HG02884 (cell line): ENCODE results near the gene HTR4.
"Not testable (repeated sequence)": the region's sequence is repeated elsewhere in the genome, so short reads cannot be mapped to it uniquely, and the experiment has no call there.

Source experiments
- ATAC-seq: cut with Tn5 transposase; IDR thresholded peaks from one replicate; pipeline ENCODE4 v1.9.1; 2021; ENCODE audit warnings: mild to moderate bottlenecking, moderate library complexity; ENCODE audit not compliant: unreplicated experiment

The HTR4 gene

GRCh38 chr5:148653836-148654781 is at the start of gene HTR4:
Gene HTR4, minus strand, starts transcription at chr5:148654527. Its CDS starts 17,513 bp downstream, at chr5:148637014.
- no peak for ATAC-seq

DNA sequence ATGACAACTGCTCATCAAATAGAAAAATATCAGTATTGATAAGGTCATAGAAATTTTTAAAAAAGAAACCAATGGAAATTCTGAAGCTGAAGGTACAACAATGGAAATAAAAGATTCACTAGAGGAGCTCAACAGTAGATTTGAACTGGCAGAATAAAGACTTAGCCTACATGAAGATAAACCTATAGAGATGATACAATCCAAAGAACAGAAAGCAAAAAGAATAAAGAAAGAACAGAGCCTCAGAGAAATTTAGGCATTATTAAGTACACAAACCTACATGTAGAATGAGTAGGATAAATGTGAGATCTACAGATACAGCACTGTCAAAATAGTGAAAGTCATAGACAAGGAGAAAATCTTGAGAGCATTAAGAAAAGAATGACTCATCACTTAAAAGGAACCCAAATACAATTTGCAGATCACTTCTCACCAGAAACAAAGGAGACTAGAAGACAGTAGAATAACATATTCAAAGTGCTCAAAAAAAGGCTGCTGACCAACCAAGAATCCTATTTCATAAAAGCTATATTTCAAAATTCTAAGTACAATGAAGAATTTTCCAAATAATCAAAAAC is 47.8 kb upstream of the HTR4 start:
- no peak for ATAC-seq

- no peak for ATAC-seq
Measured at GRCh38 chr5:148699028-148699427, 44.7 kb upstream of the HTR4 start.

DNA sequence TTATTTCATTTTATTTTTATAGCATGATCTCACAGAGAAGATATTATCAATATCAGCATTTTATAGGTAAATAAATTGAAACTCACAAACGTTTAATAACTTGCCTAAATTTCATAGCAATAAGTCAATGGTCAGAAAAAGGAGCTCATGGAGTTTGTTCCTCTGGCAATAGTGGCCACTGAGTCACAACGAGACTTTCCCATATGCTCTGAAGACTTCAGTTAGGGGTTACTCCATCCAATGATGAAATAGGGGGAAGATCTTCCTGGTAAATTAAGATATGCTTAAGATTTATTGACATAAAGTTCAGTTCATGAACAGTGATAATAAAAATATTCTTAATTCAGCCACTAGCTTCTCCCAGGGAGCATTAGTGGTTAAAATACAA is 43.5 kb upstream of the HTR4 start:
- no peak for ATAC-seq

DNA sequence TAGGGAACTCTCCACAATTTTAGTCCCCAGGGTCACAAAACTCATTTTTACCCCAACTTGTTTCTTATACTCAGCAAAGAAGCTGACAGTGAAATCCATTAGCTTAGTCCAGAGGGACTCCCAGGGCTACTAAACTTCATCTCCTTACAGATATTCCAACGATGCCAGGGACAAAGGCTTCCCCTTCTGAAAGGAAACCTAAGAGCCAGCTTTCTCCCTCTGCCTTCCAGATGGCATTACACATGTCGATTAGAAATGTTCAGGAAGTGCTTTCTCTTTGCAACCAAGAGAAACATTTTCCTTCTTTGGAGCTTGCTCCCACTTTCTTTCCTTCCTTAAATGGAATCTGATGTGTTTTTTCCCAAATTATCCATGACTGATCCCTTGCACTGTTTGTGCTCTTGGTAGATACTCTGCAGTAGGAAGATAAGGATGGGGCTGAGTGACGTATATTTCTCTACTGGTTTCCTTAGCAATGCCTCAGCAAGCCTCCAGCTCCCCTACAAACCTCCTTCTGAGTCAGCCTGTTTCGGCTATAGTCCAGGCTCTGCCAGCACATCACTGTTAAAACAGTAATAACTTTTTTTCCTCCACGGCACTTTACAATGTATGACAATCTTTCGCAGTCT is 43.0 kb upstream of the HTR4 start:
- no peak for ATAC-seq

DNA sequence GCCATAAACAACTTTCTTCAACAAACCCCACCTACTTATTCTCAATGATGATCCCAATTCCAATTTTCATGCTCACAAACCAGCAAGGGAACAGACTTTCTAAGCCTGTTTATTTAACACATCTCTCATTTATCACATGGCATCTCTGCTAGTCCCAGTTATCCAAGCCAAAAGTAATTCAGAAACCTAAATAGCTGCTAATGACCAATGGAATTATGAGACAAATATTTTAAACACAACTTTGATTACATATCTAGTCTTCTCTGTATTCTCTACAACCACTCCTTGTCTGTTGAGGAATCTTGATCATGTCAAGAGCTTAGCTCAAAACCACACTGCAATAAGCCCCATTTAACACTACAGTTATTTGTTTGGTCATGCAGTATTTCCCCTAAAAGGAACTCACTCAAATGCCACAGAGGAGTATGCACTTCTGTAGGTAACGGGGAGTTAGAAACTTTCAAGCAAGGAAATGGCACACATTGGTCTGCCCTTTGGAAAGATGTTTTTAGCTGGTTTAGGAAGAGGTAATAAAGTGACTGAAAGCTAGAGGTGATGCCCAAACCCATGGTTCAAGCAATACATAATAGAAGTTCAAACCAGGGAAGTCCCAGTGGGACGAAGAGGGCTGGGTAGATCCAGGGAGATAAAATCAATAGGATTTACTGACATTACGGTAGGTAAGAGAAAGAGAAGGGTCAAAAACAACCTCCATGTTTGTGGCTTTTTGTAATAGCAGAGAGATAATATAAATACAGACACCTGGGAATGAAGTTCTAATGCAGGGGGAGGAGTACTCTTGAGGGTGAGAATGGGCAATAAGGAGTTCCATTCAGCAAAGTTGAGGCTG is 42.1 kb upstream of the HTR4 start:
- ATAC-seq, result no peak

- ATAC-seq, result no peak
Measured at GRCh38 chr5:148690945-148691344, 36.6 kb upstream of the HTR4 start.

- no peak for ATAC-seq
Measured at GRCh38 chr5:148688787-148689186, 34.5 kb upstream of the HTR4 start.

GRCh38 chr5:148687871-148688270 is 33.5 kb upstream of the HTR4 start:
- ATAC-seq, result no peak

GRCh38 chr5:148687427-148687826 is 33.1 kb upstream of the HTR4 start:
- ATAC-seq, result peak; percentile 98

DNA sequence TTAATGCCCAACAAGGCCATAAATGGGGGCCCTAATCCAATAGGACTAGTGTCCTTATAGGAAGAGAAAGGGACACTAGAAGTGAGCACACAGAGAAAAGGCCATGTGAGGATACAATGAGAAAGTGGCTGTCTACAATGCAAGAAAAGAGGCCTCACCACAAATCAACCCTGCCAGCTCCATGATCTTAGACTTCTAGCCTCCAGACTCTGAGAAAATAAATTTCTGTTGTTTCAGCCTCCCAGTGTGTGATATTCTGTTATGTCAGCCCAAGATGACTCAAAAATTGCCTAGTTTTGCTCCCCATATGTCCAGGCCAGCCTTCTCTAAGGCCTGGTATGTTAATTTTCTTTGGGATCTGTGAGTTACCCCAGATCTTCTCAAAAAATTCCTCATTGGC is 32.3 kb upstream of the HTR4 start:
- no peak for ATAC-seq

GRCh38 chr5:148685520-148686134 is 31.3 kb upstream of the HTR4 start:
- no peak for ATAC-seq

- no peak for ATAC-seq
Measured at GRCh38 chr5:148684528-148684927, 30.2 kb upstream of the HTR4 start.

GRCh38 chr5:148683651-148684050 is 29.3 kb upstream of the HTR4 start:
- ATAC-seq, result no peak

- no peak for ATAC-seq
Measured at GRCh38 chr5:148682058-148683026, 28.0 kb upstream of the HTR4 start.

GRCh38 chr5:148681157-148682057 is 27.1 kb upstream of the HTR4 start:
- no peak for ATAC-seq

- not testable (repeated sequence) for ATAC-seq
Measured at GRCh38 chr5:148673704-148674103, 19.4 kb upstream of the HTR4 start.

DNA sequence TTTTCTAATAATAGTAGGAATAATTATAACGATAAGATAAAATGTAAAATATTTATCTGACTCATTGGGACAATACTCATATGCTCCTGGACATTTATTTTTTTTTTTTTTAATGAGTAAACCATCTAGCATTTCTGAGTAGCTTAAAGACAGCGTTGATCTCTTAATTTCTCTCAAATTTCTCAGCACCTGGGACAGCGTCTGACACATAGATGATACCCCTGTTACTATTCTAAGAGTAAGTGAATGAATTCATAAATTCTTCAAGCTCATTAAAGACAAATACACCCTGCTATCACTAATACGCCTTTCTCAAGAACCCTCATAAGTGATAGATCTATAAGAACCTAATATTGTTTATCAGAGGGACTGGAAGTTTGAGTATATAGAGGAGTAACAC is 12.0 kb upstream of the HTR4 start:
- no peak for ATAC-seq
